ENCODE data around the gene KIF2C. TPM values are rescaled to one million over a fixed set of nuclear protein-coding genes. Genes with fewer than 3 reads are reported as not detected.

The KIF2C gene
- polyA plus RNA-seq, 3 donors = 0.13 to 0.29 (median 0.24) TPM

- Histone ChIP-seq H3K4me3 (replicated peaks in 1 of 3; ENCODE audit: low read depth in 2 of 3, low read length in 3 of 3) (peak overlapping the region in 1 of 3 experiments; percentile 99), H3K79me2 (ENCODE audit: insufficient read depth, low read length) (peaks cover 19% of the 10 kb centered on the region), H2AFZ (ENCODE audit: insufficient read depth, low read depth, low read length, poor library complexity, severe bottlenecking) (no peak overlapping the region), H3K9ac (ENCODE audit: insufficient read depth, low read length, poor library complexity, severe bottlenecking) (no peak overlapping the region), H3K9me3 (replicated peaks in 1 of 2; ENCODE audit: control insufficient read depth in 1 of 2, insufficient read depth in 1 of 2, low read length in 2 of 2) (no peaks in the 10 kb centered on the region), H3K4me1 (ENCODE audit: control insufficient read depth in 1 of 2, insufficient read depth in 2 of 2, low read length in 2 of 2) (peaks cover 54 to 64% of the 10 kb centered on the region in 2 donors), H3K27ac (ENCODE audit: low read depth in 1 of 2, low read length in 2 of 2) (no peak overlapping the region), H4K20me1 (ENCODE audit: insufficient read depth, low read length) (peaks cover 35% of the 10 kb centered on the region), H3K4me2 (replicated peaks; ENCODE audit: extremely low read depth, low read length, poor library complexity, severe bottlenecking) (peak overlapping the region; percentile 96), H3K36me3 (replicated peaks in 1 of 2; ENCODE audit: control insufficient read depth in 1 of 2, insufficient read depth in 2 of 2, low read length in 2 of 2) (peaks cover 36 to 45% of the 10 kb centered on the region in 2 donors), H3K27me3 (ENCODE audit: control insufficient read depth in 2 of 2, insufficient read depth in 2 of 2, low read length in 2 of 2) (no peaks in the 10 kb centered on the region)
- Mint-ChIP-seq H3K9me3 (peaks cover 0 to 1% (median 0%) of the 10 kb centered on the region in 7 donors), H3K4me1 (peaks cover 40% of the 10 kb centered on the region), H3K27me3 (ENCODE audit: low read depth in 3 of 3) (peaks cover 1 to 9% (median 5%) of the 10 kb centered on the region in 3 donors), H3K36me3 (peaks cover 50 to 53% of the 10 kb centered on the region in 2 donors), H3K4me3 (peak overlapping the region; percentile 15 to 94), H3K27ac (peak overlapping the region in 4 of 7 donors; percentile 59 to 81 (median 72))
- no peak for DNase-seq
- TF ChIP-seq, protein P1, sequence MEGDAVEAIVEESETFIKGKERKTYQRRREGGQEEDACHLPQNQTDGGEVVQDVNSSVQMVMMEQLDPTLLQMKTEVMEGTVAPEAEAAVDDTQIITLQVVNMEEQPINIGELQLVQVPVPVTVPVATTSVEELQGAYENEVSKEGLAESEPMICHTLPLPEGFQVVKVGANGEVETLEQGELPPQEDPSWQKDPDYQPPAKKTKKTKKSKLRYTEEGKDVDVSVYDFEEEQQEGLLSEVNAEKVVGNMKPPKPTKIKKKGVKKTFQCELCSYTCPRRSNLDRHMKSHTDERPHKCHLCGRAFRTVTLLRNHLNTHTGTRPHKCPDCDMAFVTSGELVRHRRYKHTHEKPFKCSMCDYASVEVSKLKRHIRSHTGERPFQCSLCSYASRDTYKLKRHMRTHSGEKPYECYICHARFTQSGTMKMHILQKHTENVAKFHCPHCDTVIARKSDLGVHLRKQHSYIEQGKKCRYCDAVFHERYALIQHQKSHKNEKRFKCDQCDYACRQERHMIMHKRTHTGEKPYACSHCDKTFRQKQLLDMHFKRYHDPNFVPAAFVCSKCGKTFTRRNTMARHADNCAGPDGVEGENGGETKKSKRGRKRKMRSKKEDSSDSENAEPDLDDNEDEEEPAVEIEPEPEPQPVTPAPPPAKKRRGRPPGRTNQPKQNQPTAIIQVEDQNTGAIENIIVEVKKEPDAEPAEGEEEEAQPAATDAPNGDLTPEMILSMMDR (IDR thresholded peaks at IDR 0.05) = no peak
- intact Hi-C loops (cut with micrococcal nuclease) = no loop called here
- WGBS (ENCODE audit: insufficient coverage) = 93% methylated on average over 3 of the region's 9 CpGs
Measured at GRCh38 chr1:44803062-44803311, 63.4 kb downstream of the KIF2C start.

GRCh38 chr1:44803312-44804095 is 63.9 kb downstream of the KIF2C start:
- peaks cover 35% of the 10 kb centered on the region for H4K20me1 ChIP-seq (ENCODE audit: insufficient read depth, low read length)
- peaks cover 36 to 45% of the 10 kb centered on the region in 2 donors for H3K36me3 ChIP-seq (replicated peaks in 1 of 2; ENCODE audit: control insufficient read depth in 1 of 2, insufficient read depth in 2 of 2, low read length in 2 of 2)
- intact Hi-C loops (cut with micrococcal nuclease) = no loop called here
- TF ChIP-seq, protein P1 (IDR thresholded peaks at IDR 0.05) = no peak
- Mint-ChIP-seq H3K27me3 (ENCODE audit: low read depth in 3 of 3) (peaks cover 1 to 9% (median 5%) of the 10 kb centered on the region in 3 donors), H3K27ac (peak overlapping the region in 5 of 7 donors; percentile 61 to 81 (median 66)), H3K4me1 (peaks cover 46% of the 10 kb centered on the region), H3K4me3 (peak overlapping the region; percentile 15 to 94), H3K36me3 (peaks cover 50 to 53% of the 10 kb centered on the region in 2 donors), H3K9me3 (peaks cover 0 to 1% (median 0%) of the 10 kb centered on the region in 7 donors)
- peak overlapping the region in 1 of 3 experiments; percentile 99 for H3K4me3 ChIP-seq (replicated peaks in 1 of 3; ENCODE audit: low read depth in 2 of 3, low read length in 3 of 3)
- no peak for DNase-seq
- H2AFZ ChIP-seq (ENCODE audit: insufficient read depth, low read depth, low read length, poor library complexity, severe bottlenecking) = no peak overlapping the region
- H3K9ac ChIP-seq (ENCODE audit: insufficient read depth, low read length, poor library complexity, severe bottlenecking) = no peak overlapping the region
- H3K4me1 ChIP-seq (ENCODE audit: control insufficient read depth in 1 of 2, insufficient read depth in 2 of 2, low read length in 2 of 2) = peaks cover 59 to 70% of the 10 kb centered on the region in 2 donors
- H3K9me3 ChIP-seq (replicated peaks in 1 of 2; ENCODE audit: control insufficient read depth in 1 of 2, insufficient read depth in 1 of 2, low read length in 2 of 2) = no peaks in the 10 kb centered on the region
- H3K27ac ChIP-seq (ENCODE audit: low read depth in 1 of 2, low read length in 2 of 2) = no peak overlapping the region
- H3K79me2 ChIP-seq (ENCODE audit: insufficient read depth, low read length) = peaks cover 19% of the 10 kb centered on the region
- no peaks in the 10 kb centered on the region for H3K27me3 ChIP-seq (ENCODE audit: control insufficient read depth in 2 of 2, insufficient read depth in 2 of 2, low read length in 2 of 2)
- 99% methylated on average over 11 of the region's 13 CpGs for WGBS (ENCODE audit: insufficient coverage)
- peak overlapping the region; percentile 96 for H3K4me2 ChIP-seq (replicated peaks; ENCODE audit: extremely low read depth, low read length, poor library complexity, severe bottlenecking)

Data from CD14-positive monocyte (primary cell).